ENCODE data around the gene CAMTA2.

DNA sequence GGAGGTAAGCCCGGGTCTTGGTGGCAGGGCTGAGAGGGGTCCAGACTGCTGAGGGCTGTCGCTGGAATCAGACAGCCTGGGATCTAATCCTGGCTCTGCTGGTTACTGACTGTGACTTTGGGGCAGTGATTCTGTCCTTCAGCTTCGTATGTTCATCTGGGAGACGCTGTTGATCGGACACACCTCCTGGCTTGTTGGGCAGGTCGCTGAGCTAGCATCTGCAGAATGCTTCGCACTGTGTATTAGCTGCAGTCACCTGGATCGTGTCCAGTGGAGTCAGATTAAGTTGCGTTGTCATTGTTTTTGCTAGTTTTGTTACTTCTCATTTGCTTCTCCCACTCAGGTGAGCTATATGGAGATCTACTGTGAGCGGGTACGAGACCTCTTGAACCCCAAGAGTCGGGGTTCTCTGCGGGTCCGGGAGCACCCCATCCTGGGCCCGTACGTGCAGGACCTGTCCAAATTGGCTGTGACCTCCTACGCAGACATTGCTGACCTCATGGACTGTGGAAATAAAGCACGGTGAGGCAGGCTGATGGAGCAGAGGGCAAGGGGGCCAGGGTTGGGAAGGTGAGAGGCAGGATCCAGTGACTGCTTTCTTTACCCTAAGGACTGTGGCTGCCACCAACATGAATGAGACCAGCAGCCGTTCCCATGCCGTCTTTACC is 14.8 kb upstream of the CAMTA2 start:
- TF ChIP-seq CTCF (IDR thresholded peaks at IDR 0.05; ENCODE audit: insufficient read depth, low read depth, low read length) (no peak), EZH2 (IDR thresholded peaks at IDR 0.05; ENCODE audit: insufficient read depth, low read length) (no peak)
